Hepatic stellate cell (primary cell): Measurements from ENCODE around the gene CD63.

Experiments
- DNase-seq: peaks from one replicate; pipeline ENCODE4 v3.0.0; 2011; ENCODE audit warnings: low spot score

The CD63 gene

DNA sequence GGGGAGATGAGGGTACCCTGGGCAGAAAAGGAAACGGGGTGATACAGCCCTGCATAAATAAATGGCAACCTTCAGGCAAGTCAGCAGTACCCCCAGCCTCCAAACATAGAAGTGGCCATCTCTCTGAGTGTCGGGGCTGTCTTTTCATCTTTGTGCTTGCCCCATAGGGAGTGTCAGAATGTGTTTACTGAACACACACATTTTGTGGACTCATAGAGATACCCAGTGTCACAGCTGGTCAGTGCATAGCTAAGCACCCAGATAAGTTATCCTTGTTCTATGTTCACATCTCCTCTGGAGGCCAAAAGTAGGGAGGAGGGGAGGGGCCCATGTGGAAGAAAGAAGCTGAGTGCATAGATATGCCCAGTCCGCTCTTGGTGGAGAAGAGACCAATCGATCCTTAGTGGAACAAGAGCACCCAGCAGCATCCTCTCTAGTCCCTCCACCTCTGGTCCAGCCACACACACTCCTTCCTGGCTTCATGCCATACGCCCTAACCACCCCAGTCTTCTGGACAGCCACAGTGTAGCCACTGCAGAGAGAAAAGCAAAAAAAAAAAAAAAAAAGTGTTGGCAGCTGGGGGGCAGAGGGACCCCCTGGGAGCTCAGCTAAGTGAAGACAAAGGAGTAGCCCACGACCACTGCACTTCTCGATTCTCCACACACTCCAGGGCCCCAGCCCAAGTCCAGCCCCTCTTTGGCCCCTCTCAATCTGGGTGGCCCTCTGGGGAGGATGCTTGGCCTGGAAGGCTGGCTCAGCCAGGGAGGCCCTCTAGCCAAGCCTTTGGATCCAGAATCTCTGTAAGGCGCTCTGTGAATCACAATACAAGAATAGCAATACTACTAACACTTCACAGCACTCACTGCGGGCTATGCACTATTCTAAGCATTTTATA lies 23.7 kb downstream of the CD63 start:
- no peak for DNase-seq

DNA sequence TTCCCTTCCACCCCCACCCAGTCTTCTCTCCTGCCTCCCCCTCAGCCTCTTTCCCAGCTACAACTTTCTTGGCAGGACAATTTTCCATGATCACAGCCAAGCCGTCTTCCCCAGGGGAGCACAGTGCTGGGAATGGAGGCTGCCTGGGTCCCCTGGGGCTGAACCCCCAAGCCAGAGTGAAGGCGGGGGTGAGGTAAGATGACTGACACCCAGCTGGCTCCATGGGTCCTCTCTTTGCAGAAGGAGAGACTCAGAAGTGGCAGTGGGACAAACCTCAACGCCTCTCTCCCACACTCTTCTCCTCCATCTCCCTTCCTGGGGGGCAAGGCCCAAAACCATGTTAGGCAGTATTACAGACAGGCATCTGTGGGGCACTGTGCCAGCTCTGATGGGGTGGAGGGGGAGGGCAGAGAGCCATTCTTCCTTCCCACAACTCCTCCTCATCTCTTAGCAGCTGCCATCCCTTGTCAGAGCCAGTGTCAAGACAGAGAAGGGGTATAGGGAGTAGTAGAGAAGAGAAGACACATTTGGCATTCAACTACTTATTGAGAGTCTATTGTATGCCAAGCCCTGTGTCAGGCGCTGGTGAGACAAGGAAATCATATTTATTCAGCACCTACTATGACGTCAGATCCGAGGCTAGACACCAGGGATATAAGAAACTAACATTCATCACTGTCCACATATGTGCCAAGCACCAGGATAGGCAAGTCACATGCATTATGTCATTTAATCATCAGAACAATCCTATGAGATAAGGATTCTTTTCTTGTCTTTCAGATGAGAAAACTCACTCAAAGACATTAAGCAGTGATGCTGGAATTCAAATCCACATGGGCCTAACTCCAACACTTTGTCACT lies 24.7 kb downstream of the CD63 start:
- no peak for DNase-seq

DNA sequence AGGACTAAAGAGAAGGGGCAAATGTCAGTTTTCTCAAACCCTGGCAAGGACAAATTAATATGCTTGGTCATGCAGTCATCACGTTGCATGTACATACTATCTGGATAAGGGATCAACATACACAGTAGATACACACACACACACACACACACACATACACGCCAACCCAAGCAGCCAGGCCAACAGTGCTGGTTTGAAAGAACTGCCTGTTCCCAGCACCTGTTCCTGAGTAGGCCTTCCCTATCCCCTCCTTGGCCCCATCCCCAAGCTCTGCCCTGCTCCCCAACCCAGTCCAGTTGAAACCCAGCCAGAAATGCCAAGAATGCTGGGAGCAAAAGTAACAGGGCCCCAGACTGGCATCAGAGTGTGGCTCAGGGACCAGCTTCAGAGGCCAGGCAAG lies 25.5 kb downstream of the CD63 start:
- DNase-seq = no peak

DNA sequence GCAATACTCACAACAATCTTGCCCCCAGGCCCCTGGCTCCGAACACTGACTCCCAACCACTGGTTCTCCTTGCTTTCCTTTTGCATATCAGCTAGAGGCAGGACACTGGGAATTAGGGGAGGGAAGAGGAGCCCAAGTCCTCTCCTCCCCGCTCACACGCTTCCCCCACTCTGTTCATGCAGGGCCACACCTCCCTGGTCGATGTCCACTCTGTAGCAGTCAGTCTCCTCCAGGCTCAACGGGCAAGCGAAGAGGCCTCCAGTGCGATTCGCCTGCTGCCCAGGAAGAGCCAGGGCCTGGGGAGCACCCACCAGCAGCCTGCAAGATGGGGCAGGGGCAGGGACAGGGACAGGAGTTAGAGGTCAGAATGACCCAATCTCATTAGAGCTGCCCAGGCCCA lies 25.9 kb downstream of the CD63 start:
- no peak for DNase-seq

DNA sequence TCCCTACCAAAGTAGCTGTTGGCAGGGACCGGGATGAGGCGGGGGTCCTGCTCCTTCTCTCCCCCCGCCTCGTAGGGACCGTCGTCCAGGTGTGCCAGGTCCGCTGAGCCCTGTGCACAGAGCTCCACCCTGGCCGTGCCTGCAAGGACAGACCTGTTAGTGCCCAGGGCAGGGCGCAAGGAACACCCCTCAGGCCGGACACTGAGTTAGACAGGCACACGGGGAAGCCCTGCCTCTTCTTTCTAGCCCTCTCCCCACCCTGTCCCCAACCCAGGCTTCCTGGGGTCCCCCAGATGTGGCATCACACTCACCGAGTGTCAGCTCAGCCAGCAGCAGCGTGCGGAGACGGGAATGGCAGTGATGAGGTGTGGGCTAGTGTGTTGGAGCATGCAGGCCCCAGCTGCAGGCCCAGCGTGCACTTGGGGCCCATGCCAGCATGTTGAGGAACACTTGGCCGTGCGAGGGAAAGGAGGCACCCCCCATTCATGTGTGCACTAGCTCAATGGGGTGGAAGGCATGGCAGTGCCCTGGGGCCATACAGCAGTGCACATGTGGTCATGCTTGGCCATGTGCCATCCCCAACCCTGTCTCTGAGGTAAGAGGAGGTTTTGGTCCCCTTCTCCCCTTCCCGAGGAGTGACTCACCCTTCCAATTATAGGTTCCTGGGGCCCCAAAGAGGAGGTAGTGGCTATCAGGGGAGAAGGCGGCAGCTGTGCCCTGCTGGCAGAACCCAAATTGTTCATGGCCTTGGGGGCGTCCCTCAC lies 28.4 kb downstream of the CD63 start:
- no peak for DNase-seq

DNA sequence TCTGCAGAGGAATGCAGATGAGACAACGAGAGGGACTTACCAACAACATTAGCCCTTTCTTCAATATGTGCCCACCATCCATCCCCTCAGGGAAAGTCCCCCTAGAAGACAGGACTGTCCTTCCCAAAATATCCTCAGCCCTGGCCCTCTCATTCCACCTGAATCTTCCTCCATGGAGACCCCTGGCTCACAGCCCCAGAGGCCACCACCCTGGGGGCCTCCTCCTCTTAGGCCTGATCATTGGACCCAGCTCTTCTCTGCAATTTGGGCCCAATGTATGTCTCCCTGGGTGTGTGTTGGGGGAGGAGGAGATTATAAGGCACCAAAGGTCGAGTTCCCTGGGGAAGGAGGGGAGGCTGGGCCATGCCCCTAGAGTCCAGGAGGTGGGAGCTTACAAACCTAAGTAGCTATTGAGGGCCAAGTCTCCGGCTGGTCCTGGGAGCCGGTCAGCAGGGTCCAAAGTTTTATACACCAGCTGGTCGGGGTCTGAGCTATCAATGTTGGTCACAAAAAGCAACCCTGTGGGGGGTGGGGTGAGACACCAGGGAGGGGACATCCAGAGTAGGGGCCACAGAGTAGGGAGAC lies 29.2 kb downstream of the CD63 start:
- no peak for DNase-seq

DNA sequence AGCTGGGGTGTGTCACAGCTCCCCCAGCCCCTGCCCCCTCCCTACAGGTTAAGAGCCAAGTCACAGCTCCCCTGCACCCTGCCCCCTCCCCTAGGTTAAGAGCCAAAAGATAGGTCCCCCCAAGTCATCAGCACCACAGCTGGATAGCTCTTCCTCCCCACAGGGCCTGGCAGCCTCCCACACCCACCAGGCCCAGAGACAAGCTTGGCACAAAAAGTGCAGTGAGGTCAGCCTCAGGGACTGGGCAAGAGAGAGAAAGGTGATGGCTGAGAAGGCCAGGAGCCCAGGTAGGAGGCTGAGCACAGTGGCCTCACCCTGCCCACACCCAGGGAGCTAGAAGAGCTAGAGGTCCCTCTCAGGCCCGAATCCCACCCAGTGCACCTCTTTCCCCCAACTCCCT lies 29.8 kb downstream of the CD63 start:
- no peak for DNase-seq

DNA sequence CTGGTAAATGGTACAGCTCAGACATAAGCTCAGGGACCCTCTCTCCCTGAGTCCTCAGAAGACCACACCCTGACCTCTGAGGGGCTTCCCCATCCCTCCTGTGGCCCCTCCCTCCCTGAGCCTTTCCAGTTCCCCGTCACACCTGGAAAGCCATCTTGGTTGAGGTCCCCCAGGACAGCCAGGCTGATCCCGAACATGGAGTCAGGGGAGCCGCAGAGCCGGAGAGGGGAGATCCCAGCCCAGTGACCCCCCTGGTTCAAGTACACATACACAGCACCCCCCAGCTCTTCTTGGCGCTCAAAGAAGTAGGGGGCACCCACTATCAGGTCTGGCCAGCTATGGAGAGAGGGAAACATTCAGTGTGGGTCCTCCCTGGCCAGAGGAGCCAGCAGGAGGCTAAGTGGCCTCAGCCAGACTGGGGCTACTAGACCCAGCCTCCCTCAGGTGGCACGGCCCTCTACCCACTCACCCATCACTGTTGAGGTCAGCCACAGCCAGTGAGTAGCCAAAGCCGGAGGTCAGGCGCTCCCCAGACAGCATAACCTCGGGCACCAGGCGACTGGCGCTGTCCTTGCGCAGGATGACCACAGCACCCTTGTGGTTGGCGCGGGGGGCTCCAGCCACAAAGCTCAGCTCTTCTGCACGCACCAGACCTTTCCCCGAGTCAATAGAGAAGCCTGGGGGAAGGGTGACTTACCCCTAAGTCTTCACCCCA lies 30.4 kb downstream of the CD63 start:
- DNase-seq = no peak

DNA sequence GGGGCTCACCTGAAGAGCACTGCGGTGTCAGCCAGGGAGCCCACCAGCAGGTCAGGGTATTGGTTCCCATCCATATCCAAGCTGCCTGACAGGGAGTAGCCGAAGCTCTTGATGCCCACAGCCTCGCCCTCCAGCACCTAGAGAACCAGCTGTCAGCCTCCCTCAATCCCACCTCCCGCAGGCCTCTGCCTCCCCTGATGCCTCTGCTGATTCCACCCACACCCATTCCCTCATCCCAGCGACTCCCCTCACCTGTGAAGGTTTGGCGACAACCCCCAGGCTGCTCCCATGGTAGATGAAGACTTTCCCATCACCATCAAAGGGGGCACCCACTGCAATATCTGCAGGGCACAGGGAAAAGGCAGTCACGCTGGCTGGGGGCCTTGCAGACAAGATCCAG lies 31.1 kb downstream of the CD63 start:
- DNase-seq = no peak

DNA sequence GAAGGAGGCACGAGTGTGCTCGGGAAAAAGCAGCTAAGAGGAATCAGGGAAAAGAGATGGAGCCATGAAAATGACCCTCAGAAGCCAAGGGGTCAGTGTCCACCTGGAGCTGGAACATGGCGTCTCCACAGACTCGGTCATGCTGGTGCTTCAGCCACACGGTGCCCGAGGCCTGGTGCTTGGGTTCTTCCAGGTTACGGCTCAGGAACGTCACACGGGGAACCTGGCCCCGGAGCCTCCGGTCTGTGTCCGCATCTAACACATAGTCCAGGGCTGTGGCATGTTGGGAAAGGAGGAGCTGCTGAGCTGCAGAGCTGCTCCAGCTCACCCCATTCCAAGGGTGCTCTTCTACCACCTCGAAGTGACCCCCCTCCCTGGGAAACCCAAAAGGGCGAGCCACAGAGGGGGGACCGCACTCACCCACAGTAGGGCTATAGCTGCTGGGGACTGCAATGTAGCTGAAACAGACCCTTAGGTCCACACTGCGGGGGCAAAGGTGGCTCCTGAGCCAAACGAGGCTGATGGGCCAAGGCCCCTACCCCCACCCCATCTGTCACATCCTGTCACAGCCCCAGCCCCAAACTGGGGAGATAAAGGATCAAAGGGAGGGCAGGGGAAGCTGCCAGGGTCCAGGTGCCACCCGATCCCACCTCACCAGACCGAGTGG lies 31.9 kb downstream of the CD63 start:
- no peak for DNase-seq

DNA sequence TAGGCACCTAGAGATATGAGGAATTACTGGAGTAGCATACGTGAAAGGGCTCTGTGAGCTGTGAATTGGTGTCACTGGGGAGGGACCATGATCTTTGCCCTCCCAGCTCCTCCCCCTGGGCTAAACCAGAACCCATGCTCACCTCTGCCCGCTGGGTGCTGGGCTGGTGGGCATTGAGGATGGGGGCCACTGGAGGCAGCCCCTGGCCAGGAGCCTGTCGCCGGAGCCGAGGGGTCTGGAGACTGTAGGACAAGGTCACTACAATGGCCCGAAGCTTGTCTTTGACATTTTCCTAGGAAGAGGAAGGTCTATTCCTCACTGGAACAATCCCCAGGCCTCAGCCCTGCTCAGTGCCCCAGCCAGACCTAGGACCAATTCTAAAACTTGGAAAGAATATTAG lies 32.7 kb downstream of the CD63 start:
- no peak for DNase-seq

DNA sequence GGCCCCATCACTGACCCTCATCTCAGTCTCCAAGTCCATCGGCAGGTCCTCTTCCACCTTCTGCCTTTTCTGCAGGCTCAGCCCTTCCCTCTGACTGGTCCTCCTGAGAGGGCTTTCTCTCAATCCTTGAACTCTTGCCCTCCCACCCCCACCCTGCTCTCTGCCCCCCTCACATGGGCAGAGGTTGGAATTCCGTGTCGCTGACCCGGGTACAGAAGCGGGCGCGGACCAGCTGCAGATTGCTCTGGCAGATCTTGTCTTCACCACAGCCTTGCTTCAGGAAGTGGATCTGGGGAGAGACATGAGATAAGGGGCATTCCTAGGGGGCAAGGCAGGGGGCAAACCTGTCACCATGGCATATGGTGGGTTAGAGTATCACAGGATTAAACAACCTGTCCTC lies 33.5 kb downstream of the CD63 start:
- DNase-seq = no peak

DNA sequence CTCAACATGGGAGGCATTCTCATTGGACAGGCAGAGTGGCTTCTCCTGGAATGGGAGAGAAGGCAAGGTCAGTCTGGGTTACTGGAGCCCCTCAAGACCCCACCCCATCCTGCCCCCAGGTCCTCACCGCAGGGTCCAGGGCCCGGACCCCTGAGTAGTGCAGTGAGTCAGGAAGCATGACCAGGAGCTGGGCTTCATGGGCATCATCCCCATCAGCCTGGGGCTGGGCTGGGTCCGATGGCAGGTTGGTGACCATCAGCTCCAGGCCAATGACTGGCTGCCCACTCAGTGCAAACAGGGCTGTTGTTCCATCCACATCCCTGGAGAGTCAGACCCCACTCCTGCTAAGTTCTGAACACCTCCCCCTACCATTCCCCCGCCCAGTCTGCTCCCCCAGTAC lies 34.2 kb downstream of the CD63 start:
- DNase-seq = no peak

DNA sequence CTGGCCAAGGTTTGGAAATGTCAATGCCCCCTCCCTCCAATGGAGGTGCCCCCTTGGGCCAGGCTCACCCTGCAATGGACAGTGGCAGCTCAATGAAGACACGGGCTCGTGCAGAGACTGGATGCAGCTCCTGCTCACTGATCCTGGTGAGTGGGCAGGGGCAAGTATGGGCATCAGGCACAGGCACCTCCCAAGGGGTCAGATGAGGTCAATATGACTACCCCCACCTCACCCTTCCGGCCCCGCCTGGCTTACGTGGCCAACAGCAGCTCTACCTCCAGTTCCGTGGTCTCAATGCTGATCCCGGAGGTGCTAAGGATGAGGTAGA lies 34.7 kb downstream of the CD63 start:
- no peak for DNase-seq

DNA sequence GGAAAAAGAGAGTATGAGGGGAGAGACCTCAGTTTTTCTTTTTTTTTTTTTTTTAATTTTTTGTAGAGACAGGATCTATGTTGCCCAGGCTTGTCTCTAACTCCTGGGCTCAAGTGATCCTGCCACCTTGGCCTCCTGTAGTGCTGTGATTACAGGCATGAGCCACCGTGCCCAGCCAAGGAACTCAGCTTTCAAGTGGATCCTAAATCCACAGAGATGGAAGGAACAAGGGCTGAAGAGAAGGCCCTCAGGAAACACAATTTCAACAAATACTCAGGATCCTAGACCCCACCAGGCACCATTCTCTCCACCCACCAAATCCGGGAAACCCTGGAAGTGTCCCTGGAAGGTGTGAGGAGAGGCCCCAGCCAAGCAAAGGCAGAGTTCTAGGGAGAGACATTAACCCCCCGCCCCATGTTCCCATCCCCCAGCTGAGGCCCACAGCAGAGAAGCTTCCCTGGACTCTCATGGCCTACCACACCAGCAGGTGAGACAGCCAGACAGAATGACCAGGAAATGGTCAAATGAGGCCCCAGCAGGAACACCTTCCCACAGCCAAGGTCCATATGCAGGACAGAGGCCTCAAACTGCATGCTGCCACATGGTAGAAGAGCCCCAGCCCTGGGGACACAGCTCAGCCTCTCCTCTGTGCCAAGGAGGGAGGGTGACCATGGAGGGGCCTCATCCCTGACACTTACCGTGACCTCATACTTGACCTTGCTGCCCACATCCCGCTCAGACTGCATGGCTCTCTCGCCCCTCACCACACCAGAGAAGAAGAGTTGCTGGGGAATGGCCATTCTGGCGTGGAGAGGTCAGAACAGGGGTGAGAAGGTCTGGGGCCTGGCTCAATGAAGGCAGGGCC lies 35.3 kb downstream of the CD63 start:
- no peak for DNase-seq

DNA sequence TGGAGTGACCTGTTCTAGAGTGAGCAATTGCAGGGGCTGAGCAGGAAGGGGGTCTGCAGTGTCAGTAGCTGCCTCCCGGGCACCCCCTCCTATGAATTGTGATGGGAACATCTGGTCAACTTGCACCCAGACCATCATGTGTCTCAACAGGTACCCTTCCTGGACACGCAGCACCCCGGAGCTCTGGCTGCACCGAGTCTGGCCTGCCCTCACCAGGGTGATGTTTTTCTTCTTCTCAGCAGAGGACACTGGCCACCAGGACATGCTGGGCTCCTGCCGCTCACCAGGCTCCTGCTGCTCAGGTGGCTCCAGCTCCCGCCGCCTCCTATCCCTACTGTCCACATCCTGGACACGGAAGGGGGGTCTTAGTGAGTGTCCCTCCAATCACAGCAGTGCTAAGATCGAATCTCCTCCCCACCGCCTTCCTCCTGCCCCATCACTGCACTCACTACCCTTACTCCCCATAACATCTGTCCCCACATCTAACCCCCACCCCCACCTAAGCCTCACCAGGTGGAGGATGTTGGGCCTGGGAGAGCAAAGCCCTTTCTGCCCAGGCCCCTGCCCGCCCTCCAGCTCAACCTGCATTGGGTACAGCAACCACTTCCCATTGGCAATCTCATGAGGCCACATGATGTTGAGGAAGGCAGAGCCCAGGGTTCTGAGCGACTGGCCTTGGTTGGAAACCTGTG lies 36.0 kb downstream of the CD63 start:
- DNase-seq = no peak

DNA sequence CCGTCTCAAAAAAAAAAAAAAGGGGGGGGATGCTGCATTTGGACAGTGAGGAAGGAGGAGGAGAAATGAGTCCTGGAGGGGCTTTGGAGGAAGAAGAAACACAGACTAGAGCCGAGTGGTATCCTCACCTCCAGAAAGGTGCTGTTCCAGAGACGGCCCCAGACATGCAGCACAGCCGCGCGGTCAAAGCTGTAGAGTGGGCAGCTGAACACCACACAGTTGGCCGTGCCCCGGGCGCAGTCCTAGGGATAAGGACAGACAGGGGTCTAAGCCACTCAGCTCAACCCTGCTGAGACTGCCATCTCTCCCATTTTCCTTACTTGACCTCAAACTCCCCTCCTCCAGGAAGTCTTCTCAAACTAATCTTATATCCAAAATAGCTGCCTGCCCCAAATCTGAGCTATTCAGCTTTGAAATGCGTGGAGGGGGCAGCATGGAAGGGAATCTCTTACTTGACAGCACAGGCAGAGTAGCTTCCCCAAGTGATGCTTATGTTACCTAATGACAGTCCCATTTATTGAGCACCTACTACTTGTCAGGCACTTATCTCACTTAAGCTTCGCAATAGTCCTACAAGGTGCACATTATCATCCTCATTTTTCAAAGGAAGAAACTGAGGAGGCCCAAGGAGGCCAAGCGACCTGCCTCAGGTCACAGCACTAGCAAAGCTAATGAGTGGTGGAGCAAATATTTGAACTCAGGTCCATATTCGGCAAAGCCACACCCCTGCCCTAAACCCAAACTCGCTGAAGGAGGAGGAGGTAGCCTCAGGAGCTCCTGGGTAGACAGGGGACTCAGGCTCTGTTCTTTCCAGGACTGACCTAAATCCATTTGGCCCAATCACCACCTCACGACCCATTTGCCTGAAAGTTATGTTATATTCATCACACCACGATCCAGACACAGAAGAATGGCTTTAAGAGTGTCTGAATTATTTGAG lies 39.8 kb downstream of the CD63 start:
- no peak for DNase-seq

DNA sequence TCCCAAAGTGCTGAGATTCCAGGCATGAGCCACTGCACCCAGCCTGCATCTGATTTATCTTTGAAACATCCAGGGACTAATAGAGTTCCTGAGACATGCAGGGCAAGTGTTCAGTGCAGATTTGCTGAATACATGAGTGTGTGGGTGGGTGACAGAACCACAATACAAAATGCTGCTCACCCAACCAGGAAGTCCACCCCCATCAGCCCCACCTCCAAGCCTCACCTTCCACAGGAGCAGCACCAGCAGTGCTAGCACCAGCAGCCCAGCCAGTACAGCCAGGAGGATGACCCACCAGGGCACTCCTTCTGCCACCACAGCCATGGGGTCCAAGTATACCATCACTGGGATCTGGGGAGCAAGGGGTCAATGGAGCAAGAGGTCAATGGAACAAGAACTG lies 41.1 kb downstream of the CD63 start:
- no peak for DNase-seq
